ENCODE data around the gene GPR143. TPM values are rescaled to one million over a fixed set of nuclear protein-coding genes. Genes with fewer than 3 reads are reported as not detected.

GPR143 gene
- total and polyA plus RNA-seq, 2 donors (not counting 3 experiments of a cell fraction or from before 2014, with no cell fraction given), result 9.3 to 17.7 TPM

- H4K20me1 ChIP-seq (replicated peaks; ENCODE audit: control insufficient read depth, extremely low read depth, insufficient read depth, low read length), result no peaks in the 10 kb centered on the region
- intact Hi-C loops (cut with micrococcal nuclease), result no loop called here
- no peak overlapping the region for H3K4me2 ChIP-seq (ENCODE audit: insufficient read depth, low read length)
- H3K4me3 ChIP-seq (replicated peaks in 1 of 3; ENCODE audit: insufficient read depth in 1 of 3, low read depth in 1 of 3, low read length in 3 of 3), result no peak overlapping the region
- TF ChIP-seq GATA2 (IDR thresholded peaks at IDR 0.05; ENCODE audit: insufficient read depth, insufficient read length, low read depth, low read length) (no peak), EZH2 (IDR thresholded peaks at IDR 0.05; ENCODE audit: borderline replicate concordance, low read depth, low read length, severe bottlenecking) (no peak), JUN (IDR thresholded peaks at IDR 0.05; ENCODE audit: borderline replicate concordance, insufficient read depth, insufficient read length, low read depth) (no peak), POLR2AphosphoS5 (IDR thresholded peaks at IDR 0.05; ENCODE audit: insufficient read depth, low read depth, low read length) (no peak), FOS (IDR thresholded peaks at IDR 0.05; ENCODE audit: borderline replicate concordance, insufficient read depth, low read length) (no peak)
- TF ChIP-seq, protein P1, sequence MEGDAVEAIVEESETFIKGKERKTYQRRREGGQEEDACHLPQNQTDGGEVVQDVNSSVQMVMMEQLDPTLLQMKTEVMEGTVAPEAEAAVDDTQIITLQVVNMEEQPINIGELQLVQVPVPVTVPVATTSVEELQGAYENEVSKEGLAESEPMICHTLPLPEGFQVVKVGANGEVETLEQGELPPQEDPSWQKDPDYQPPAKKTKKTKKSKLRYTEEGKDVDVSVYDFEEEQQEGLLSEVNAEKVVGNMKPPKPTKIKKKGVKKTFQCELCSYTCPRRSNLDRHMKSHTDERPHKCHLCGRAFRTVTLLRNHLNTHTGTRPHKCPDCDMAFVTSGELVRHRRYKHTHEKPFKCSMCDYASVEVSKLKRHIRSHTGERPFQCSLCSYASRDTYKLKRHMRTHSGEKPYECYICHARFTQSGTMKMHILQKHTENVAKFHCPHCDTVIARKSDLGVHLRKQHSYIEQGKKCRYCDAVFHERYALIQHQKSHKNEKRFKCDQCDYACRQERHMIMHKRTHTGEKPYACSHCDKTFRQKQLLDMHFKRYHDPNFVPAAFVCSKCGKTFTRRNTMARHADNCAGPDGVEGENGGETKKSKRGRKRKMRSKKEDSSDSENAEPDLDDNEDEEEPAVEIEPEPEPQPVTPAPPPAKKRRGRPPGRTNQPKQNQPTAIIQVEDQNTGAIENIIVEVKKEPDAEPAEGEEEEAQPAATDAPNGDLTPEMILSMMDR (IDR thresholded peaks at IDR 0.05; ENCODE audit: extremely low read depth in 1 of 2, insufficient read depth in 1 of 2, low read depth in 1 of 2, low read length in 2 of 2), result no peak
- H3K27ac ChIP-seq (ENCODE audit: insufficient read depth, low read depth, low read length), result no peak overlapping the region
- no peak overlapping the region for H3K9ac ChIP-seq (replicated peaks; ENCODE audit: extremely low read depth, insufficient read depth, low read length)
- H3K79me2 ChIP-seq (ENCODE audit: control insufficient read depth, insufficient read depth, low read length), result no peaks in the 10 kb centered on the region
- H3K4me1 ChIP-seq (ENCODE audit: control insufficient read depth, extremely low read depth, insufficient read depth, low read length), result no peaks in the 10 kb centered on the region
- no peak for FAIRE-seq
- no peaks in the 10 kb centered on the region for H3K9me3 ChIP-seq (replicated peaks; ENCODE audit: control insufficient read depth, insufficient read depth, low read length)
- no peaks in the 10 kb centered on the region for H3K9me1 ChIP-seq (replicated peaks; ENCODE audit: control insufficient read depth, extremely low read depth, insufficient read depth, low read length)
- CTCF ChIA-PET, result interaction anchor here (1.5 kb wide), 1 partner anchor 409 kb away, joined by 3 read pairs; no protein-coding TSS in a partner anchor
- BruUV-seq (replicated peaks), result no TSS peak
- POLR2A ChIA-PET, result no interaction called here
- dilution Hi-C loops (cut with MboI; ENCODE audit: extremely low pct_ligation_motif_present, low sequenced_read_pairs), result no loop called here
- DNase-seq (ENCODE audit: low read depth, low spot score), result no peak
- H2AFZ ChIP-seq (ENCODE audit: low read depth, low read length), result no peak overlapping the region
- H3K27me3 ChIP-seq (ENCODE audit: control insufficient read depth in 2 of 2, insufficient read depth in 2 of 2, low read length in 2 of 2), result no peaks in the 10 kb centered on the region
- H3K36me3 ChIP-seq (ENCODE audit: control insufficient read depth in 2 of 2, extremely low read depth in 1 of 2, insufficient read depth in 2 of 2, low read length in 2 of 2), result peaks cover 0 to 9% of the 10 kb centered on the region in 2 experiments
These were observed 55.3 kb downstream of the GPR143 start for GRCh38 chrX:9710332-9710731.
